ENCODE data around the gene IFNA6. TPM values are rescaled to one million over a fixed set of nuclear protein-coding genes. Genes with fewer than 3 reads are reported as not detected.

IFNA6 gene
- total and polyA plus RNA-seq, 12 donors: not detected

DNA sequence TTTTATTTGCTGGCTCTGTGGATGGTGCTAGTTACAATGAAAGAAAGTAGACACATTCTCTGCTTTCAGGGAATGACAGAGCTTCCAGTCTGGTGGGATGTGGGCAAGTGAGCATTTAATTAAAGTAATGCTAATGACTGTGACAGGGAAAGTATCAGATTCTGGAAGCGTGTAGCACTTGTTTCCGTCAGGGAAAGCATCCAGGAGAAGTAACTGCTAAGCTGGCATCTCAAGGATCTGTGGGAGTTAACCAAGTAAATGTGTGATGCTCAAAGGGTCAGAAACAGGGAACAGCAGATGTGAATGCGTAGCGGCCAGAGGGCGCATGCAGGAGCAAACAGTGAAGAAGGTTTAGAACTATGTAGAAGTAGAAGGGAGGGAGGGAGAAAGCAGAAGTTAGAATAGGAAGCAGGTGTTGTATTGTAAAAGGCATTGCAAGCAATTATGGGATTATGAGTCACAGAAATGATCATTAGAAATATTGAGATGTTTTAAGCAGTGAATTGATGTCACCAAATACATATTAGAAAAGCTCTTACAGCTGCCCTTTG, 27.7 kb downstream of the IFNA6 start:
- Histone ChIP-seq H3K4me3 (no peak overlapping the region), H3K27ac (no peak overlapping the region), H3K4me1 (replicated peaks in 1 of 2) (peaks cover 0 to 7% of the 10 kb centered on the region in 2 donors), H3K27me3 (no peaks in the 10 kb centered on the region), H3K9me3 (replicated peaks in 1 of 3) (no peaks in the 10 kb centered on the region), H3K36me3 (replicated peaks in 1 of 2) (peaks cover 0 to 9% of the 10 kb centered on the region in 2 donors)
- WGBS, 4 donors: 90 to 95% (median 91%) methylated on average over 5 of the region's 5 CpGs
- DNase-seq: no peak
- intact Hi-C loops (cut with DNase I): loop anchor here (10.0 kb wide), 2 partner anchors 72 to 462 kb away; no protein-coding TSS in a partner anchor
- TF ChIP-seq, protein P1, sequence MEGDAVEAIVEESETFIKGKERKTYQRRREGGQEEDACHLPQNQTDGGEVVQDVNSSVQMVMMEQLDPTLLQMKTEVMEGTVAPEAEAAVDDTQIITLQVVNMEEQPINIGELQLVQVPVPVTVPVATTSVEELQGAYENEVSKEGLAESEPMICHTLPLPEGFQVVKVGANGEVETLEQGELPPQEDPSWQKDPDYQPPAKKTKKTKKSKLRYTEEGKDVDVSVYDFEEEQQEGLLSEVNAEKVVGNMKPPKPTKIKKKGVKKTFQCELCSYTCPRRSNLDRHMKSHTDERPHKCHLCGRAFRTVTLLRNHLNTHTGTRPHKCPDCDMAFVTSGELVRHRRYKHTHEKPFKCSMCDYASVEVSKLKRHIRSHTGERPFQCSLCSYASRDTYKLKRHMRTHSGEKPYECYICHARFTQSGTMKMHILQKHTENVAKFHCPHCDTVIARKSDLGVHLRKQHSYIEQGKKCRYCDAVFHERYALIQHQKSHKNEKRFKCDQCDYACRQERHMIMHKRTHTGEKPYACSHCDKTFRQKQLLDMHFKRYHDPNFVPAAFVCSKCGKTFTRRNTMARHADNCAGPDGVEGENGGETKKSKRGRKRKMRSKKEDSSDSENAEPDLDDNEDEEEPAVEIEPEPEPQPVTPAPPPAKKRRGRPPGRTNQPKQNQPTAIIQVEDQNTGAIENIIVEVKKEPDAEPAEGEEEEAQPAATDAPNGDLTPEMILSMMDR (IDR thresholded peaks at IDR 0.05): no peak
- TF ChIP-seq POLR2A (IDR thresholded peaks at IDR 0.05): no peak

DNA sequence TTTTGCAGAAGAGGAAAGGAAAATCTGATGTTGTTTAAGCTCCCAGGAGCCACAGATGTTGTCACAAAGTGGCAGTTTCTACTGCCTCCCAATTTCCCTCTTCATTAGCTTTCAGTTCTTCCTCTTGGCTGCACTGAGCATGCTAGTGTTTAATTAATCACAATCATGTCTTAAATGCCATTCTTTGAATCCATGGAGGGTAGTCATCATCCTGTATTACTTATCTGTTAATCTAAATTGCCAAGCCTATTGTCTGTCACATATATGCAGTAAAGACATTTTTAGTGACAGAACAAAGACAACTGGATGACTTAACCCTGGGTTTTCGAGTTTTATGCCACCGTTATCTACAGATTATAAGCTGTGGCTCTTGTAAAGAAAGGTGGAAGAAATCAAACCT, 30.2 kb downstream of the IFNA6 start:
- peaks cover 0 to 9% of the 10 kb centered on the region in 2 donors for H3K36me3 ChIP-seq (replicated peaks in 1 of 2)
- intact Hi-C loops (cut with DNase I): loop anchor here (10.0 kb wide), 2 partner anchors 74 to 464 kb away; no protein-coding TSS in a partner anchor
- 73 to 86% (median 83%) methylated on average over 2 of the region's 2 CpGs for WGBS, 4 donors
- H3K4me1 ChIP-seq (replicated peaks in 1 of 2): peaks cover 0 to 7% of the 10 kb centered on the region in 2 donors
- no peak for DNase-seq
- TF ChIP-seq, protein P1 (IDR thresholded peaks at IDR 0.05): no peak
- TF ChIP-seq POLR2A (IDR thresholded peaks at IDR 0.05): no peak
- no peak overlapping the region for H3K4me3 ChIP-seq
- H3K9me3 ChIP-seq (replicated peaks in 1 of 3): no peaks in the 10 kb centered on the region
- no peaks in the 10 kb centered on the region for H3K27me3 ChIP-seq
- H3K27ac ChIP-seq: no peak overlapping the region

DNA sequence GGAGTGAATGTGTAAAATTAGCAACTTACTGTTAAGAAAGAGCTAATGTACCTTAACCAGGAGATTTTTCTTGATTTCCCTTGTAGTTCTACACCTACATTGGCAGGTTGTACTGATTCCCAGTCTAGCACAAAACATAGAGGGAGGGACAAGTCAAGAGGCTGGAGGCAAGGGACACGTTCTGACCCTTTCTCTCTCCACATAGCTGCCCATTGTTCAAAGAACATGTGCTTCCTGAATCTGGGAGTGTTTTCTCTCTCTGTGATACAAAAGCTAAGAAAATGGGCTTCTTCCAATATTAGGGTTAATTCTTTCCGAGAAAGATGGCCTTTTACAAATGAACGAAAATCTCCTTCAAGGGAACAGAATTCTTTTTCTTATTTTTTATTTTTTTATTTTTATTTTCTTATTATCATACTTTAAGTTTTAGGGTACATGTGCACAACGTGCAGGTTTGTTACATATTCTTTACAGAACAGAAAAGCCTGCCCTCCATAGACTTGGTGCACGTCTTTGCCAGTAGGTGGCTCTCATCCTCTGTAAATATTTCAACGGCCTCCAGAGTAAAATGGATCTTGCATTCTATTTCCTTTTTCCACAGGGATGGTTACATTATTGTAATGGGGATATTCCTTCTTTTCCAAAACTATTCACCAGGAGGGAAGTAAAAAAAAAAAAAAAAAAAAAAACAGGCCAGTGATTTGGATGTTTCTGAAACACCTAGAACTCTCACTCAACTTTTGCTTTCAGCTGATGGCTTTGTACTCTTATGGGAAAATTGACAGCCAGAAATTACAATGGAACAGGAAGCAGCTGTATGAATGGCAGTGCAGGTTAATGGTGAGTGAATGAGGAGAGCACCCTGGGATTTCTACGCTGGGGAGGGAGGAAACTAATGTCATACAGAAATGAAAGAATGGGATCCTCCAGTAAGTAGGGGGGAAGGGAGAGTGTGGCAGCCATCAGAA, 32.4 kb downstream of the IFNA6 start:
- peaks cover 0 to 7% of the 10 kb centered on the region in 2 donors for H3K4me1 ChIP-seq (replicated peaks in 1 of 2)
- H3K9me3 ChIP-seq (replicated peaks in 1 of 3): no peaks in the 10 kb centered on the region
- WGBS, 4 donors: 17 to 20% (median 19%) methylated on average over 7 of the region's 7 CpGs
- no peak overlapping the region for H3K4me3 ChIP-seq
- intact Hi-C loops (cut with DNase I): no loop called here
- DNase-seq: peak; percentile 24 to 69 (median 39)
- no peak overlapping the region for H3K27ac ChIP-seq
- H3K27me3 ChIP-seq: no peaks in the 10 kb centered on the region
- TF ChIP-seq, protein P1 (IDR thresholded peaks at IDR 0.05): peak; percentile 43 to 71 (median 61)
- TF ChIP-seq POLR2A (IDR thresholded peaks at IDR 0.05): no peak
- peaks cover 0 to 3% of the 10 kb centered on the region in 2 donors for H3K36me3 ChIP-seq (replicated peaks in 1 of 2)

DNA sequence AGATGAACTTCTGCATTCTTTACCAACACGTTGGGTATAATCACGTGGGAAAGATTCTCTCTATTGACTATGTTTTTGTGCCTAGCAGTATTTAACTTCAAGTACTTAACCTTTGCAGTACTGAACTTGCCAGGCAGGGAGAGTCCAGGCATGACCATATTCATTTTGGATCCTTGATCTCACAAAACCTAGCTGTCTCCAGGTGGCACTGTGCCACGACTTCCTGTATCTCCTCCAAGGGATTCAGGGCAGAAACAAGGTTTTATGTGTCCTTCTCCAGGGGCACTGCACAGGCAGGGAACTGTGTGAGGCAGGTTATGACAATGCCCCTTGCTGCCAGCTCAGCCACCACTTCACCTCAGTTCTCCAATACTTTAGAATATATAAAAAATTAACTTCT, 33.8 kb downstream of the IFNA6 start:
- H3K36me3 ChIP-seq (replicated peaks in 1 of 2): peaks cover 0 to 3% of the 10 kb centered on the region in 2 donors
- WGBS, 4 donors: 13 to 21% (median 20%) methylated on average over 3 of the region's 3 CpGs
- DNase-seq: peak in 2 of 7 donors; percentile 19 to 57
- intact Hi-C loops (cut with DNase I): no loop called here
- no peak overlapping the region for H3K27ac ChIP-seq
- no peaks in the 10 kb centered on the region for H3K9me3 ChIP-seq (replicated peaks in 1 of 3)
- no peaks in the 10 kb centered on the region for H3K27me3 ChIP-seq
- H3K4me1 ChIP-seq (replicated peaks in 1 of 2): peaks cover 0 to 7% of the 10 kb centered on the region in 2 donors
- no peak overlapping the region for H3K4me3 ChIP-seq
- TF ChIP-seq, protein P1 (IDR thresholded peaks at IDR 0.05): no peak
- TF ChIP-seq POLR2A (IDR thresholded peaks at IDR 0.05): no peak

All from adrenal gland (tissue), 12 donors.